ENCODE measurements around the gene C3orf62.

Gene C3orf62

GRCh38 chr3:49276475-49277382 is at the start of gene C3orf62:
C3orf62 (minus strand) TSS chr3:49277232; CDS start chr3:49276872, 360 bp downstream.
- peak; percentile 40 for DNase-seq

GRCh38 chr3:49324768-49325167 is 47.7 kb upstream of the C3orf62 start:
- DNase-seq: no peak

GRCh38 chr3:49316696-49317457 is 39.8 kb upstream of the C3orf62 start:
- DNase-seq: no peak

GRCh38 chr3:49313896-49314688 is 37.1 kb upstream of the C3orf62 start:
- DNase-seq: no peak

GRCh38 chr3:49311283-49311682 is 34.3 kb upstream of the C3orf62 start:
- DNase-seq: no peak

GRCh38 chr3:49310677-49311076 is 33.6 kb upstream of the C3orf62 start:
- DNase-seq: no peak

- DNase-seq: no peak
Observed at GRCh38 chr3:49305608-49306007, 28.6 kb upstream of the C3orf62 start.

GRCh38 chr3:49302613-49303012 is 25.6 kb upstream of the C3orf62 start:
- DNase-seq: no peak

GRCh38 chr3:49300595-49300994 is 23.6 kb upstream of the C3orf62 start:
- DNase-seq: no peak

GRCh38 chr3:49298511-49298910 is 21.5 kb upstream of the C3orf62 start:
- no peak for DNase-seq

GRCh38 chr3:49296781-49297411 is 19.9 kb upstream of the C3orf62 start:
- DNase-seq: no peak

- no peak for DNase-seq
Observed at GRCh38 chr3:49295489-49296058, 18.5 kb upstream of the C3orf62 start.

GRCh38 chr3:49294343-49294742 is 17.3 kb upstream of the C3orf62 start:
- no peak for DNase-seq

- DNase-seq: no peak
Observed at GRCh38 chr3:49283997-49284396, 7.0 kb upstream of the C3orf62 start.

- no peak for DNase-seq
Observed at GRCh38 chr3:49279376-49279775, 2.3 kb upstream of the C3orf62 start.

- no peak for DNase-seq
Observed at GRCh38 chr3:49278548-49278947, 1.5 kb upstream of the C3orf62 start.

- DNase-seq: no peak
Observed at GRCh38 chr3:49277383-49277775, 347 bp upstream of the C3orf62 start.

GRCh38 chr3:49273825-49274532 is 3.1 kb downstream of the C3orf62 start:
- no peak for DNase-seq

GRCh38 chr3:49271047-49271446 is 6.0 kb downstream of the C3orf62 start:
- DNase-seq: no peak

- DNase-seq: no peak
Observed at GRCh38 chr3:49270156-49270500, 6.9 kb downstream of the C3orf62 start.

GRCh38 chr3:49269443-49270155 is 7.4 kb downstream of the C3orf62 start:
- no peak for DNase-seq
